A549 (cell line): ENCODE results near the gene STAT1. TPM values are rescaled to one million over a fixed set of nuclear protein-coding genes. Genes with fewer than 3 reads are reported as not detected.

Source experiments
- ATAC-seq, 2 experiments: fragments of 200-7000 bp in 1 of 2; fragments of >200 bp in 1 of 2; cut with Nextera tagmentation in 1 of 2; cut with Tn5 transposase in 1 of 2; 3 replicates each; pipeline versions ENCODE4 v1.8.0 to v1.9.1; 2018 to 2020; ENCODE audit warnings: mild to moderate bottlenecking in 1 of 2, moderate library complexity in 1 of 2
- CTCF ChIA-PET: fragments of 300-600 bp; sonication (Branson Sonifier 250); formaldehyde crosslinking; extraction: SDS; loops from one replicate; lab custom pipeline; 2021; ENCODE audit warnings: antibody characterized with exemption, inconsistent platforms; lab: Yijun Ruan, JAX
- POLR2A ChIA-PET: fragments of 350-600 bp; formaldehyde crosslinking; extraction: SDS; loops from one replicate; lab custom pipeline; 2021; ENCODE audit warnings: antibody characterized with exemption, inconsistent platforms; lab: Yijun Ruan, JAX
- DNase-seq, 2 experiments: peaks; one replicate each; pipeline versions ENCODE4 v3.0.0 to v3.0.0-alpha.2; 2011 to 2016; ENCODE audit warnings: low read depth in 1 of 2, low spot score in 1 of 2
- FAIRE-seq: peaks from 2 replicates; lab custom pipeline; 2011; peaks lifted over from hg19 to GRCh38; lab: Jason Lieb, UNC
- H3K27ac ChIP-seq, 2 experiments: fragments of >200 bp; sonication (Bioruptor Twin); formaldehyde crosslinking; 3 replicates each; pipeline ENCODE4 v1.5.1; 2016 to 2017
- H3K4me1 ChIP-seq: fragments of >200 bp; sonication (Bioruptor Twin); formaldehyde crosslinking; 3 replicates; pipeline ENCODE4 v1.6.1; 2016
- H3K4me2 ChIP-seq: fragments of >200 bp; sonication (Bioruptor Twin); formaldehyde crosslinking; 3 replicates; pipeline ENCODE4 v1.6.1; 2016
- H3K4me3 ChIP-seq: fragments of >200 bp; sonication (Bioruptor Twin); formaldehyde crosslinking; 3 replicates; pipeline ENCODE4 v1.5.1; 2016
- H3K9me3 ChIP-seq: fragments of >200 bp; sonication (Bioruptor Twin); formaldehyde crosslinking; 3 replicates; pipeline ENCODE4 v1.6.1; 2016
- BCL3 ChIP-seq: fragments of >200 bp; sonication (Bioruptor Twin); formaldehyde crosslinking; IDR thresholded peaks from 3 replicates; pipeline ENCODE4 v1.6.1; 2016
- CBX2 ChIP-seq: fragments of 200-600 bp; sonication (generic); IDR thresholded peaks from 2 replicates; pipeline ENCODE4 v1.6.1; 2016; ENCODE audit warnings: low read depth, mild to moderate bottlenecking, borderline replicate concordance
- CBX8 ChIP-seq: fragments of 200-600 bp; sonication (generic); IDR thresholded peaks from 2 replicates; pipeline ENCODE4 v1.6.1; 2016
- CEBPB ChIP-seq, 2 experiments: fragments of >200 bp in 1 of 2; sonication (Bioruptor Twin) in 1 of 2; formaldehyde crosslinking in 1 of 2; IDR thresholded peaks; 2 replicates each; pipeline ENCODE4 v1.6.1; 2012 to 2016
- CHD2 ChIP-seq: fragments of 150-350 bp; IDR thresholded peaks from 2 replicates; pipeline ENCODE4 v1.6.1; 2014; ENCODE audit warnings: low read length; ENCODE audit not compliant: partially characterized antibody
- EHMT2 ChIP-seq: fragments of 200-600 bp; sonication (generic); IDR thresholded peaks from 2 replicates; pipeline ENCODE4 v1.6.1; 2016; ENCODE audit warnings: antibody characterized with exemption, low read depth, mild to moderate bottlenecking, moderate library complexity
- ESRRA ChIP-seq: fragments of 150-350 bp; IDR thresholded peaks from 2 replicates; pipeline ENCODE4 v1.6.1; 2014; ENCODE audit warnings: mild to moderate bottlenecking, low read length, borderline replicate concordance
- FOSB ChIP-seq: fragments of 250-450 bp; sonication (Bioruptor Pico); IDR thresholded peaks from 2 replicates; pipeline ENCODE4 v1.5.0; 2020; ENCODE audit warnings: mild to moderate bottlenecking, moderate library complexity
- HES2 ChIP-seq: fragments of >200 bp; sonication (Bioruptor Twin); formaldehyde crosslinking; IDR thresholded peaks from 2 replicates; pipeline ENCODE4 v1.6.1; 2016
- HOXB5 ChIP-seq: fragments of 250-450 bp; sonication (Bioruptor Pico); IDR thresholded peaks from 2 replicates; pipeline ENCODE4 v1.5.0; 2020; ENCODE audit warnings: mild to moderate bottlenecking, moderate library complexity
- JUNB ChIP-seq: fragments of >200 bp; sonication (Bioruptor Twin); formaldehyde crosslinking; IDR thresholded peaks from 2 replicates; pipeline ENCODE4 v1.6.1; 2016
- MAX ChIP-seq: IDR thresholded peaks from 2 replicates; pipeline ENCODE4 v1.6.1; 2012
- PBX3 ChIP-seq: IDR thresholded peaks from 2 replicates; pipeline ENCODE4 v1.6.1; 2012
- PHF8 ChIP-seq: fragments of 200-600 bp; sonication (generic); IDR thresholded peaks from 2 replicates; pipeline ENCODE4 v1.6.1; 2016; ENCODE audit warnings: low read depth, mild to moderate bottlenecking, antibody characterized with exemption, moderate library complexity, borderline replicate concordance
- POLR2A ChIP-seq: IDR thresholded peaks from 2 replicates; pipeline ENCODE4 v1.6.1; 2012; ENCODE audit warnings: mild to moderate bottlenecking, low read length
- REST ChIP-seq: fragments of 200-600 bp; sonication (generic); IDR thresholded peaks from 2 replicates; pipeline ENCODE4 v1.6.1; 2016; ENCODE audit warnings: antibody characterized with exemption, mild to moderate bottlenecking, moderate library complexity
- RNF2 ChIP-seq: fragments of 200-600 bp; sonication (generic); IDR thresholded peaks from 2 replicates; pipeline ENCODE4 v1.6.1; 2016; ENCODE audit warnings: low read depth, mild to moderate bottlenecking, antibody characterized with exemption, moderate library complexity, borderline replicate concordance
- SREBF2 ChIP-seq: fragments of 450-650 bp; IDR thresholded peaks from 2 replicates; pipeline ENCODE4 v1.6.1; 2014; ENCODE audit warnings: mild to moderate bottlenecking, moderate library complexity
- USF2 ChIP-seq: fragments of 450-650 bp; IDR thresholded peaks from 2 replicates; pipeline ENCODE4 v1.6.1; 2014; ENCODE audit warnings: antibody characterized with exemption
- WGBS: methylation state at CpG from one replicate; pipeline ENCODE4 v1.1.6; 2017; ENCODE audit errors: missing lambda C conversion rate; 5-methylcytosine and 5-hydroxymethylcytosine counted together
- polyA plus RNA-seq, 4 experiments: library from polyadenylated mRNA; depleted of rRNA in 3 of 4; stranded (reverse); fragments of >200 nt; fragmentation: RNase III in 1 of 4; extraction: RNeasy Plus Mini Kit Qiagen cat#74134 plus additional on column Dnase treatment in 1 of 4; gene quantifications; 2 replicates in 3 of 4; 3 replicates in 1 of 4; pipeline ENCODE4 v1.2.3, GENCODE V29; 2011 to 2017

The STAT1 gene
- polyA plus RNA-seq, 2 of the 4 experiments (the other 2 are of a cell fraction) = 105 to 182 TPM

GRCh38 chr2:191006297-191006696 is 7.7 kb downstream of the STAT1 start:
- Histone ChIP-seq H3K4me3 (no peak overlapping the region), H3K4me1 (peaks cover 28% of the 10 kb centered on the region), H3K9me3 (no peaks in the 10 kb centered on the region), H3K27ac (no peak overlapping the region), H3K4me2 (no peak overlapping the region)
- 79% methylated on average over 3 of the region's 3 CpGs for WGBS
- POLR2A ChIA-PET = interaction anchor here (1.9 kb wide), 1 partner anchor 8 kb away, joined by 5 read pairs; no protein-coding TSS in a partner anchor
- DNase-seq = no peak
- no peak for FAIRE-seq
- ATAC-seq = no peak
- CTCF ChIA-PET = no interaction called here
- TF ChIP-seq BCL3 (no peak), POLR2A (no peak), CBX2 (no peak), CEBPB (IDR thresholded peaks at IDR 0.05) (no peak), RNF2 (no peak), PHF8 (no peak)
- TF ChIP-seq, all 56 proteins: peak for 0

- no peak for DNase-seq
- CTCF ChIA-PET = interaction anchor here (1.0 to 1.4 kb wide), 2 partner anchors 9 to 48 kb away, joined by 3 to 5 read pairs; no protein-coding TSS in a partner anchor
- ATAC-seq = no peak
- 97% methylated on average over 6 of the region's 6 CpGs for WGBS
- H3K27ac ChIP-seq = no peak overlapping the region
- no peak overlapping the region for H3K4me2 ChIP-seq
- no peak for TF ChIP-seq USF2
- no peak for TF ChIP-seq PHF8
- TF ChIP-seq CBX8 = no peak
- no peak for TF ChIP-seq MAX
- TF ChIP-seq FOSB (CRISPR knock-in tag) = no peak
- TF ChIP-seq JUNB = no peak
- TF ChIP-seq REST = no peak
- TF ChIP-seq CHD2 = no peak
- TF ChIP-seq HOXB5 (CRISPR knock-in tag) = no peak
- no peak for TF ChIP-seq SREBF2
- TF ChIP-seq EHMT2 = no peak
- TF ChIP-seq CBX2 = no peak
- no peak for TF ChIP-seq ESRRA
- no peak for TF ChIP-seq HES2
- no peak for TF ChIP-seq PBX3
- peaks cover 2% of the 10 kb centered on the region; the same call in 2 of the 3 replicates for H3K4me1 ChIP-seq
- POLR2A ChIA-PET = interaction anchor here (0.9 kb wide), 1 partner anchor 10 kb away, joined by 3 read pairs; the partner anchor contains the start of gene STAT1
- no peak overlapping the region for H3K4me3 ChIP-seq
- no peaks in the 10 kb centered on the region for H3K9me3 ChIP-seq
- FAIRE-seq = no peak
Observed at GRCh38 chr2:191003405-191004309, 10.3 kb downstream of the STAT1 start.
